KMS-11 (cell line): ENCODE results near the gene HASPIN.

Experiments
- H2AFZ ChIP-seq: fragments of 200-600 bp; sonication (generic); 2 replicates; pipeline ENCODE4 v1.6.1; 2016; ENCODE audit warnings: antibody characterized with exemption, mixed run types, low read depth
- H3K27ac ChIP-seq: fragments of 200-600 bp; sonication (generic); 2 replicates; pipeline ENCODE4 v1.6.1; 2016; ENCODE audit warnings: mild to moderate bottlenecking, mixed run types
- H3K27me3 ChIP-seq: fragments of 200-600 bp; sonication (generic); 2 replicates; pipeline ENCODE4 v1.6.1; 2017; ENCODE audit warnings: mild to moderate bottlenecking, low read depth, mixed run types, moderate library complexity; ENCODE audit not compliant: insufficient read depth
- H3K36me3 ChIP-seq: fragments of 200-600 bp; sonication (generic); 2 replicates; pipeline ENCODE4 v1.6.1; 2017; ENCODE audit warnings: mild to moderate bottlenecking, mixed run types; ENCODE audit not compliant: insufficient read depth
- H3K4me1 ChIP-seq: fragments of 200-600 bp; sonication (generic); 2 replicates; pipeline ENCODE4 v1.6.1; 2016; ENCODE audit warnings: mild to moderate bottlenecking, low read depth, mixed run types; ENCODE audit not compliant: poor library complexity, severe bottlenecking
- H3K4me2 ChIP-seq: fragments of 200-600 bp; sonication (generic); 2 replicates; pipeline ENCODE4 v1.7.0; 2016; ENCODE audit warnings: mild to moderate bottlenecking, mixed run types
- H3K4me3 ChIP-seq: fragments of 200-600 bp; sonication (generic); IDR thresholded peaks from 2 replicates; pipeline ENCODE4 v1.6.1; 2017; ENCODE audit warnings: low read depth, low read length, mixed read lengths; ENCODE audit not compliant: insufficient read depth
- H3K79me2 ChIP-seq: fragments of 200-600 bp; sonication (generic); 2 replicates; pipeline ENCODE4 v1.6.1; 2016; ENCODE audit warnings: low read depth, mixed run types; ENCODE audit not compliant: insufficient read depth
- H3K9ac ChIP-seq: fragments of 200-600 bp; sonication (generic); 2 replicates; pipeline ENCODE4 v1.6.1; 2016; ENCODE audit warnings: mild to moderate bottlenecking, mixed run types
- H4K20me1 ChIP-seq: fragments of 200-600 bp; sonication (generic); 2 replicates; pipeline ENCODE4 v1.6.1; 2016; ENCODE audit warnings: mild to moderate bottlenecking, mixed run types; ENCODE audit not compliant: insufficient read depth
- CTCF ChIP-seq: fragments of 200-600 bp; sonication (generic); conservative IDR thresholded peaks from 2 replicates; pipeline ENCODE4 v1.6.1; 2017; ENCODE audit warnings: low read depth, mild to moderate bottlenecking, antibody characterized with exemption, low read length, moderate library complexity, mixed read lengths

Gene HASPIN

GRCh38 chr17:3771140-3771539, 47.4 kb downstream of the HASPIN start:
- no peak overlapping the region for H3K4me2 ChIP-seq
- TF ChIP-seq CTCF: no peak
- no peaks in the 10 kb centered on the region for H4K20me1 ChIP-seq
- H3K9ac ChIP-seq: no peak overlapping the region
- H3K27ac ChIP-seq: no peak overlapping the region
- H2AFZ ChIP-seq: no peak overlapping the region
- H3K36me3 ChIP-seq: no peaks in the 10 kb centered on the region
- no peaks in the 10 kb centered on the region for H3K79me2 ChIP-seq
- H3K4me3 ChIP-seq: no peak overlapping the region
- H3K4me1 ChIP-seq: no peaks in the 10 kb centered on the region
- H3K27me3 ChIP-seq: no peaks in the 10 kb centered on the region

GRCh38 chr17:3772764-3773163, 49.1 kb downstream of the HASPIN start:
- no peaks in the 10 kb centered on the region for H3K27me3 ChIP-seq

GRCh38 chr17:3773511-3773910, 49.8 kb downstream of the HASPIN start:
- H3K27me3 ChIP-seq: no peaks in the 10 kb centered on the region
- no peak overlapping the region for H3K4me2 ChIP-seq
- H3K36me3 ChIP-seq: no peaks in the 10 kb centered on the region
- no peak for TF ChIP-seq CTCF
- H3K9ac ChIP-seq: no peak overlapping the region
- no peak overlapping the region for H3K4me3 ChIP-seq
- no peaks in the 10 kb centered on the region for H4K20me1 ChIP-seq
- no peaks in the 10 kb centered on the region for H3K4me1 ChIP-seq
- no peak overlapping the region for H2AFZ ChIP-seq
- H3K79me2 ChIP-seq: no peaks in the 10 kb centered on the region
- no peak overlapping the region for H3K27ac ChIP-seq

More at GRCh38 chr17:3772764-3773163, 49.1 kb downstream of the HASPIN start:
- no peak overlapping the region for H2AFZ ChIP-seq
- H3K4me1 ChIP-seq: no peaks in the 10 kb centered on the region
- H3K4me2 ChIP-seq: no peak overlapping the region
- TF ChIP-seq CTCF: no peak
- no peaks in the 10 kb centered on the region for H3K79me2 ChIP-seq
- H3K4me3 ChIP-seq: no peak overlapping the region
- H3K27ac ChIP-seq: no peak overlapping the region
- H3K9ac ChIP-seq: no peak overlapping the region
- H3K36me3 ChIP-seq: no peaks in the 10 kb centered on the region
- H4K20me1 ChIP-seq: no peaks in the 10 kb centered on the region

GRCh38 chr17:3773966-3774365, 50.3 kb downstream of the HASPIN start:
- Histone ChIP-seq H2AFZ (no peak overlapping the region), H4K20me1 (no peaks in the 10 kb centered on the region), H3K36me3 (no peaks in the 10 kb centered on the region), H3K79me2 (no peaks in the 10 kb centered on the region), H3K27ac (no peak overlapping the region), H3K4me2 (no peak overlapping the region), H3K4me3 (no peak overlapping the region), H3K9ac (no peak overlapping the region), H3K4me1 (no peaks in the 10 kb centered on the region), H3K27me3 (no peaks in the 10 kb centered on the region)
- no peak for TF ChIP-seq CTCF
